Transverse colon (tissue), 4 donors: ENCODE results near the gene PAX8. TPM values are rescaled to one million over a fixed set of nuclear protein-coding genes. Genes with fewer than 3 reads are reported as not detected.
A peak's percentile ranks its signal among the peaks of the same experiment; 100 is the strongest.

Source experiments
- DNase-seq: peaks from one replicate; pipeline ENCODE4 v3.0.0-alpha.2; 2019
- H3K27ac ChIP-seq, 4 donors: fragments of 200-600 bp; sonication (generic); 2 replicates each; pipeline ENCODE4 v1.5.1; 2016 to 2018; ENCODE audit warnings: inconsistent platforms in 4 of 4
- H3K27me3 ChIP-seq: fragments of 200-600 bp; sonication (generic); 2 replicates; pipeline ENCODE4 v1.5.1; 2017; ENCODE audit warnings: inconsistent platforms
- H3K36me3 ChIP-seq, 4 donors: fragments of 200-600 bp; sonication (generic); 2 replicates each; pipeline ENCODE4 v1.5.1; 2017 to 2019; ENCODE audit warnings: inconsistent platforms in 4 of 4
- H3K4me1 ChIP-seq, 4 donors: fragments of 200-600 bp; sonication (generic); 2 replicates each; pipeline ENCODE4 v1.5.1; 2017 to 2020; ENCODE audit warnings: inconsistent platforms in 4 of 4
- H3K4me3 ChIP-seq, 4 donors: fragments of 200-600 bp; sonication (generic); 1 replicate in 1 of 4; 2 replicates in 3 of 4; pipeline versions ENCODE4 v1.5.1 to v1.6.1; 2017 to 2019; ENCODE audit warnings: inconsistent platforms in 4 of 4
- H3K9me3 ChIP-seq, 2 donors: fragments of 200-600 bp; sonication (generic); 2 replicates each; pipeline ENCODE4 v1.5.1; 2017 to 2019; ENCODE audit warnings: inconsistent platforms in 2 of 2
- EP300 ChIP-seq: sonication (generic); formaldehyde crosslinking; IDR thresholded peaks from one replicate; pipeline ENCODE4 v1.6.1; 2017; ENCODE audit warnings: antibody characterized with exemption, low read depth
- POLR2A ChIP-seq: fragments of 450-650 bp; IDR thresholded peaks from one replicate; pipeline ENCODE4 v1.6.1; 2016; ENCODE audit warnings: antibody characterized with exemption, mild to moderate bottlenecking, moderate library complexity
- POLR2AphosphoS5 ChIP-seq, 3 donors: sonication (generic); formaldehyde crosslinking; IDR thresholded peaks; one replicate each; pipeline ENCODE4 v1.6.1; 2016; ENCODE audit warnings: antibody characterized with exemption in 3 of 3
- WGBS, 2 donors: methylation state at CpG; one replicate each; pipeline ENCODE4 v1.1.5; 2018; ENCODE audit warnings: low coverage in 1 of 2; 5-methylcytosine and 5-hydroxymethylcytosine counted together
- in situ Hi-C, 4 donors: fragments of 200-750 bp; cut with MboI; loops; one replicate each; pipeline versions ENCODE4 v1.15.0 to v1.15.1; 2017; ENCODE audit warnings: low sequenced_read_pairs in 3 of 4, low pct_ligation_motif_present in 1 of 4, low pct_unique_long_range_greater_than_20kb in 1 of 4
- intact Hi-C: fragments of 100-400 bp; cut with DNase I; formaldehyde crosslinking; loops from one replicate; pipeline ENCODE4 v1.15.1; 2023; ENCODE audit warnings: low total_unique reads
- total RNA-seq, 4 donors: library from RNA; depleted of rRNA; stranded (reverse); fragments of >200 nt; gene quantifications; one replicate each; pipeline ENCODE4 v1.1.0, GENCODE V29; 2016
- TF ChIP-seq, protein P1 (sequence below), 5 experiments: fragments of 200-600 bp in 3 of 5; fragments of 450-650 bp in 2 of 5; sonication (generic) in 3 of 5; IDR thresholded peaks; 1 replicate in 2 of 5; 2 replicates in 3 of 5; pipeline ENCODE4 v1.5.1; 2016 to 2017; ENCODE audit warnings: antibody characterized with exemption in 5 of 5, inconsistent platforms in 3 of 5, mild to moderate bottlenecking in 2 of 5, moderate library complexity in 1 of 5

PAX8 gene
- total RNA-seq, 4 donors from 2014 or later, result 1.6 to 13.7 (median 8.3) TPM

GRCh38 chr2:113166187-113166645 is 112.5 kb downstream of the PAX8 start:
- Histone ChIP-seq H3K4me1 (peaks cover 0 to 34% (median 8%) of the 10 kb centered on the region in 4 donors), H3K9me3 (no peaks in the 10 kb centered on the region), H3K27me3 (no peaks in the 10 kb centered on the region), H3K4me3 (no peak overlapping the region), H3K27ac (peak overlapping the region in 2 of 4 donors; percentile 73 to 78), H3K36me3 (no peaks in the 10 kb centered on the region)
- intact Hi-C loops (no loop called here), in situ Hi-C loops (no loop called here)
- DNase-seq, result no peak
- TF ChIP-seq POLR2A (no peak), EP300 (no peak), POLR2AphosphoS5 (IDR thresholded peaks at IDR 0.05) (no peak)
- TF ChIP-seq, protein P1, sequence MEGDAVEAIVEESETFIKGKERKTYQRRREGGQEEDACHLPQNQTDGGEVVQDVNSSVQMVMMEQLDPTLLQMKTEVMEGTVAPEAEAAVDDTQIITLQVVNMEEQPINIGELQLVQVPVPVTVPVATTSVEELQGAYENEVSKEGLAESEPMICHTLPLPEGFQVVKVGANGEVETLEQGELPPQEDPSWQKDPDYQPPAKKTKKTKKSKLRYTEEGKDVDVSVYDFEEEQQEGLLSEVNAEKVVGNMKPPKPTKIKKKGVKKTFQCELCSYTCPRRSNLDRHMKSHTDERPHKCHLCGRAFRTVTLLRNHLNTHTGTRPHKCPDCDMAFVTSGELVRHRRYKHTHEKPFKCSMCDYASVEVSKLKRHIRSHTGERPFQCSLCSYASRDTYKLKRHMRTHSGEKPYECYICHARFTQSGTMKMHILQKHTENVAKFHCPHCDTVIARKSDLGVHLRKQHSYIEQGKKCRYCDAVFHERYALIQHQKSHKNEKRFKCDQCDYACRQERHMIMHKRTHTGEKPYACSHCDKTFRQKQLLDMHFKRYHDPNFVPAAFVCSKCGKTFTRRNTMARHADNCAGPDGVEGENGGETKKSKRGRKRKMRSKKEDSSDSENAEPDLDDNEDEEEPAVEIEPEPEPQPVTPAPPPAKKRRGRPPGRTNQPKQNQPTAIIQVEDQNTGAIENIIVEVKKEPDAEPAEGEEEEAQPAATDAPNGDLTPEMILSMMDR (IDR thresholded peaks at IDR 0.05), result no peak
- 89 to 100% methylated on average over 1 to 7 of the region's 7 CpGs for WGBS, 2 donors

Other genes with a start within 250 kb of the PAX8 start
- not detected for gene IL36B, start 226.1 kb downstream of the PAX8 start, total RNA-seq
- gene IL36RN, start 219.7 kb downstream of the PAX8 start, total RNA-seq, result not detected
- not detected for gene IL1F10, start 211.0 kb downstream of the PAX8 start, total RNA-seq
- 10 to 100 TPM in 1 of 4 donors, 1 to 10 TPM in 1, under 1 TPM in 2; 0.40 to 31.8 (median 5.5) TPM for gene IL1RN, start 151.3 kb downstream of the PAX8 start, total RNA-seq
- gene PSD4, start 105.0 kb downstream of the PAX8 start, total RNA-seq, result 100 to 1,000 TPM in 1 of 4 donors, 10 to 100 TPM in 3; 48.2 to 193 (median 87.4) TPM
- 10 to 100 TPM; 12.7 to 56.5 (median 38.5) TPM for gene ZNG1B, start 158.8 kb upstream of the PAX8 start, total RNA-seq
- gene FOXD4L1, start 219.7 kb upstream of the PAX8 start, total RNA-seq, result under 1 TPM in 1 of 4 donors, not detected in 3; 0.16 TPM